NCI-H345 (cell line): Measurements from ENCODE around the gene IGF2BP1.
"Not testable (repeated sequence)": the region's sequence is repeated elsewhere in the genome, so short reads cannot be mapped to it uniquely, and the experiment has no call there.

Source experiments
- DNase-seq: peaks from one replicate; lab custom pipeline; 2025; lab: John Stamatoyannopoulos, UW

Gene IGF2BP1

GRCh38 chr17:49100601-49101000, 103.4 kb downstream of the IGF2BP1 start:
- DNase-seq = no peak

- DNase-seq = peak; percentile 9
Observed at GRCh38 chr17:49101054-49101534, 103.9 kb downstream of the IGF2BP1 start.

- DNase-seq = not testable (repeated sequence)
Observed at GRCh38 chr17:49103360-49103759, 106.2 kb downstream of the IGF2BP1 start.

- no peak for DNase-seq
Observed at GRCh38 chr17:49104511-49105074, 107.4 kb downstream of the IGF2BP1 start.
